ENCODE measurements around the gene TLX2. TPM values are rescaled to one million over a fixed set of nuclear protein-coding genes. Genes with fewer than 3 reads are reported as not detected.

Gene TLX2
- total RNA-seq, 1 donor from 2014 or later = not detected

- Histone ChIP-seq H3K27me3 (ENCODE audit: control insufficient read depth, insufficient read depth, low read length) (peaks cover 9% of the 10 kb centered on the region), H3K4me3 (ENCODE audit: low read depth, low read length) (peak within 1 kb of the TSS; percentile 33), H3K36me3 (ENCODE audit: control insufficient read depth, insufficient read depth, low read length) (no peaks in the 10 kb centered on the region)
- TF ChIP-seq CTCF (IDR thresholded peaks at IDR 0.05; ENCODE audit: insufficient read depth, low read length, severe bottlenecking) = no peak
- FAIRE-seq = no peak
- DNase-seq (ENCODE audit: low read depth) = no peak
These were observed 14.8 kb upstream of the TLX2 start, which contains the start of gene LBX2 for GRCh38 chr2:74499267-74499939. LBX2 (minus strand) TSS chr2:74499603; CDS start chr2:74499537, 66 bp downstream.

GRCh38 chr2:74499940-74500577 is 14.2 kb upstream of the TLX2 start:
- no peak overlapping the region for H3K4me3 ChIP-seq (ENCODE audit: low read depth, low read length)

GRCh38 chr2:74500578-74500946 is 13.7 kb upstream of the TLX2 start:
- Histone ChIP-seq H3K4me3 (ENCODE audit: low read depth, low read length) (no peak overlapping the region), H3K27me3 (ENCODE audit: control insufficient read depth, insufficient read depth, low read length) (peaks cover 9% of the 10 kb centered on the region), H3K36me3 (ENCODE audit: control insufficient read depth, insufficient read depth, low read length) (peaks cover 3% of the 10 kb centered on the region)
- no peak for DNase-seq (ENCODE audit: low read depth)
- no peak for FAIRE-seq
- no peak for TF ChIP-seq CTCF (IDR thresholded peaks at IDR 0.05; ENCODE audit: insufficient read depth, low read length, severe bottlenecking)

More at GRCh38 chr2:74499940-74500577, 14.2 kb upstream of the TLX2 start:
- H3K27me3 ChIP-seq (ENCODE audit: control insufficient read depth, insufficient read depth, low read length) = peaks cover 9% of the 10 kb centered on the region
- H3K36me3 ChIP-seq (ENCODE audit: control insufficient read depth, insufficient read depth, low read length) = no peaks in the 10 kb centered on the region
- FAIRE-seq (no peak), DNase-seq (ENCODE audit: low read depth) (no peak)
- no peak for TF ChIP-seq CTCF (IDR thresholded peaks at IDR 0.05; ENCODE audit: insufficient read depth, low read length, severe bottlenecking)

GRCh38 chr2:74501335-74502071 is 12.7 kb upstream of the TLX2 start:
- TF ChIP-seq CTCF (IDR thresholded peaks at IDR 0.05; ENCODE audit: insufficient read depth, low read length, severe bottlenecking) = no peak
- DNase-seq (ENCODE audit: low read depth) (no peak), FAIRE-seq (no peak)
- Histone ChIP-seq H3K4me3 (ENCODE audit: low read depth, low read length) (no peak overlapping the region), H3K27me3 (ENCODE audit: control insufficient read depth, insufficient read depth, low read length) (peaks cover 9% of the 10 kb centered on the region), H3K36me3 (ENCODE audit: control insufficient read depth, insufficient read depth, low read length) (peaks cover 7% of the 10 kb centered on the region)

GRCh38 chr2:74502147-74502719 is 12.0 kb upstream of the TLX2 start:
- Histone ChIP-seq H3K27me3 (ENCODE audit: control insufficient read depth, insufficient read depth, low read length) (peaks cover 9% of the 10 kb centered on the region), H3K36me3 (ENCODE audit: control insufficient read depth, insufficient read depth, low read length) (peaks cover 7% of the 10 kb centered on the region), H3K4me3 (ENCODE audit: low read depth, low read length) (peak overlapping the region; percentile 54)
- no peak for TF ChIP-seq CTCF (IDR thresholded peaks at IDR 0.05; ENCODE audit: insufficient read depth, low read length, severe bottlenecking)
- FAIRE-seq (no peak), DNase-seq (ENCODE audit: low read depth) (no peak)
